Testis (tissue), 3 donors: ENCODE results near the gene TMEM272. TPM values are rescaled to one million over a fixed set of nuclear protein-coding genes. Genes with fewer than 3 reads are reported as not detected.
A peak's percentile ranks its signal among the peaks of the same experiment; 100 is the strongest.
"Not testable (repeated sequence)": the region's sequence is repeated elsewhere in the genome, so short reads cannot be mapped to it uniquely, and the experiment has no call there.

Source experiments
- DNase-seq: peaks from one replicate; pipeline ENCODE4 v3.0.0-alpha.2; 2019
- H3K27ac ChIP-seq, 2 donors: fragments of 200-600 bp; sonication (generic); one replicate each; pipeline ENCODE4 v1.5.1; 2019
- H3K27me3 ChIP-seq: fragments of 200-600 bp; sonication (generic); one replicate; pipeline ENCODE4 v1.5.1; 2019
- H3K36me3 ChIP-seq: fragments of 200-600 bp; sonication (generic); one replicate; pipeline ENCODE4 v1.5.1; 2017; ENCODE audit warnings: low read depth; ENCODE audit errors: missing control alignments
- H3K4me1 ChIP-seq: fragments of 200-600 bp; sonication (generic); one replicate; pipeline ENCODE4 v1.5.1; 2019
- H3K4me3 ChIP-seq, 2 donors: fragments of 200-600 bp; sonication (generic); one replicate each; pipeline ENCODE4 v1.5.1; 2017 to 2019
- H3K9me3 ChIP-seq: fragments of 200-600 bp; sonication (generic); one replicate; pipeline ENCODE4 v1.5.1; 2017
- POLR2A ChIP-seq: fragments of 450-650 bp; IDR thresholded peaks from one replicate; pipeline ENCODE4 v1.6.1; 2017; ENCODE audit warnings: antibody characterized with exemption, mild to moderate bottlenecking, moderate library complexity
- WGBS, 2 donors: methylation state at CpG; one replicate each; pipeline ENCODE4 v1.1.5; 2018; 5-methylcytosine and 5-hydroxymethylcytosine counted together
- intact Hi-C: fragments of 100-400 bp; cut with DNase I; formaldehyde crosslinking; loops from one replicate; pipeline ENCODE4 v1.15.1; 2023; ENCODE audit warnings: low total_unique reads
- polyA plus RNA-seq: library from polyadenylated mRNA; stranded (reverse); fragments of 350-450 nt; fragmentation: Illumina TruSeq; extraction: RNeasy Lipid Tissue Mini Kit (QIAGEN cat#74804); gene quantifications from one replicate; pipeline ENCODE4 v1.2.3, GENCODE V29; 2014; ENCODE audit warnings: low read depth, low replicate concordance; ENCODE audit not compliant: insufficient read depth
- total RNA-seq, 2 donors: library from RNA; depleted of rRNA; stranded (reverse); fragments of >200 nt; gene quantifications; one replicate each; pipeline ENCODE4 v1.2.3, GENCODE V29; 2016
- TF ChIP-seq, protein P1 (sequence below), 3 experiments: fragments of 450-650 bp in 2 of 3; fragments of 200-600 bp in 1 of 3; sonication (generic) in 1 of 3; IDR thresholded peaks; one replicate each; pipeline ENCODE4 v1.5.1; 2016 to 2019; ENCODE audit warnings: antibody characterized with exemption in 3 of 3, mild to moderate bottlenecking in 2 of 3, moderate library complexity in 1 of 3

TMEM272 gene
- total and polyA plus RNA-seq, 3 donors from 2014 or later: 0.50 to 1.9 (median 1.7) TPM

DNA sequence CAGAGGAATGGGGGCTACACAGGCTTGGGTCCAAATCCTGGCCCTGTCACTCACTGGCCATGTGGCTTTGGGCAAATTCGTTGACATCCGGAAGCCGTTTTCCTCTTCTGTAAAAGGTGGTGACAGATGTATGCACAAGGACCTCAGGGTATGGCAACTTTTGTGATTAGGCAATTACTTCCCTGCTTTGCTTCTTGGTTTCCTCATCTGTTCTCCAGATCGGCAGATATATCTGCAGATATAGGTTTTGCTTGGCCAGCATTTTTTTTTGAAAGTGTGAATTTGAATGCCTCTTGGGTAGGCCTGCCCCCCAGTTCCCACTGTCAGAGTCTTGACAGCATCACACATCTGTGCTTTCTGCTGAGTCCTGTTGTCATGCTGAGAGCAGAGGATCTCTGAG is 17.7 kb downstream of the TMEM272 start:
- intact Hi-C loops: no loop called here
- no peak overlapping the region for H3K4me3 ChIP-seq
- no peaks in the 10 kb centered on the region for H3K36me3 ChIP-seq
- TF ChIP-seq POLR2A: no peak
- TF ChIP-seq, protein P1, sequence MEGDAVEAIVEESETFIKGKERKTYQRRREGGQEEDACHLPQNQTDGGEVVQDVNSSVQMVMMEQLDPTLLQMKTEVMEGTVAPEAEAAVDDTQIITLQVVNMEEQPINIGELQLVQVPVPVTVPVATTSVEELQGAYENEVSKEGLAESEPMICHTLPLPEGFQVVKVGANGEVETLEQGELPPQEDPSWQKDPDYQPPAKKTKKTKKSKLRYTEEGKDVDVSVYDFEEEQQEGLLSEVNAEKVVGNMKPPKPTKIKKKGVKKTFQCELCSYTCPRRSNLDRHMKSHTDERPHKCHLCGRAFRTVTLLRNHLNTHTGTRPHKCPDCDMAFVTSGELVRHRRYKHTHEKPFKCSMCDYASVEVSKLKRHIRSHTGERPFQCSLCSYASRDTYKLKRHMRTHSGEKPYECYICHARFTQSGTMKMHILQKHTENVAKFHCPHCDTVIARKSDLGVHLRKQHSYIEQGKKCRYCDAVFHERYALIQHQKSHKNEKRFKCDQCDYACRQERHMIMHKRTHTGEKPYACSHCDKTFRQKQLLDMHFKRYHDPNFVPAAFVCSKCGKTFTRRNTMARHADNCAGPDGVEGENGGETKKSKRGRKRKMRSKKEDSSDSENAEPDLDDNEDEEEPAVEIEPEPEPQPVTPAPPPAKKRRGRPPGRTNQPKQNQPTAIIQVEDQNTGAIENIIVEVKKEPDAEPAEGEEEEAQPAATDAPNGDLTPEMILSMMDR (IDR thresholded peaks at IDR 0.05): no peak
- H3K27me3 ChIP-seq: no peaks in the 10 kb centered on the region
- no peak overlapping the region for H3K27ac ChIP-seq
- peaks cover 10% of the 10 kb centered on the region for H3K4me1 ChIP-seq
- 88 to 93% methylated on average over 4 of the region's 4 CpGs for WGBS, 2 donors
- no peak for DNase-seq
- no peaks in the 10 kb centered on the region for H3K9me3 ChIP-seq

DNA sequence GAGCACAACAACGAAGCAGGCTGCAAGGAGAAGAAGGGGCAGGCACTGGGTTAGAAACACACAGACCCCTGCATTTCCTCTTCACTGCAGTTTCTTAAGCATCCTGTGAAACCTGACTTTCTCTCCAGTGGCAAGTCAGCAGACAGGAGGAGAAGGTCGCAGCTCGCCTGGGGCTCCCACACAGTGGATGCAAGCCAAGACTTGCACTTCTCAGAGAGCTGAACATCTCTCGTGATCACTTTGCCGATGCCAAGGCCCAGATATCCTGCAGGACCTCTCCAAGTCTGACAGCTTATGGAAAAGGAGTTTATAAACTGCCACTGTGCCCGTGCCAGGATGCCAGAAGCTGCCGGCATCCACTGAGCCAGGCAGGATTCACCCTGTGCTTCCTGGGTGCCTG is 18.4 kb downstream of the TMEM272 start:
- 23 to 30% methylated on average over 7 of the region's 7 CpGs for WGBS, 2 donors
- Histone ChIP-seq H3K4me3 (no peak overlapping the region), H3K36me3 (no peaks in the 10 kb centered on the region), H3K27me3 (no peaks in the 10 kb centered on the region), H3K27ac (no peak overlapping the region), H3K9me3 (no peaks in the 10 kb centered on the region), H3K4me1 (peaks cover 10% of the 10 kb centered on the region)
- DNase-seq: peak; percentile 70
- TF ChIP-seq, protein P1 (IDR thresholded peaks at IDR 0.05): no peak
- no peak for TF ChIP-seq POLR2A
- intact Hi-C loops: no loop called here

DNA sequence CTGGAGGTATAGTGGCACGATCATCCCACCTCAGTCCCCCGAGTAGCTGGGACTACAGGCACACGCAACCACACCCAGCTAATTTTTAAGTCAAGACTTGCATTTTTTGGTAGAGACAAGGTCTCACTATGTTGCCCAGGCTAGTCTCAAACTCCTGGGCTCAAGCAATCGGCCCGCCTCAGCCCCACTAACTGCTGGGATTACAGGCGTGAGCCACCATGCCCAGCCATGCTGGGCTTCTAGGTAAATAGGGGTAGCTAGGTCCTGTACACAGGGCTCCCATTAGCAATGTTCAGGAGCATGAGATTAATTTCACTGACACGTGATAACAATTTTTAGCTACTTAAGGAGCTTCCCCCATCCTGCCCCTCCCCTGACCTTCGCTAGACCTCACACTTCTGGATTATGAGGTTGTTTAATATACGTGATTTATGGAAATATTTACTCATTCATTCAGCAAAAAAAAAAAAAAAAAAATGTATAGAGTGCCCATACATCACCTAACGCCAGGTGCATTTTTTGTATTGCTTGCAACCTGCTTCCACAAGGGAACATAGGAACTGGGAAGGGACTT is 19.2 kb downstream of the TMEM272 start:
- Histone ChIP-seq H3K4me3 (no peak overlapping the region), H3K27ac (no peak overlapping the region), H3K4me1 (peaks cover 10% of the 10 kb centered on the region), H3K27me3 (no peaks in the 10 kb centered on the region), H3K9me3 (no peaks in the 10 kb centered on the region), H3K36me3 (no peaks in the 10 kb centered on the region)
- 92 to 94% methylated on average over 9 to 10 of the region's 10 CpGs for WGBS, 2 donors
- DNase-seq: no peak
- TF ChIP-seq, protein P1 (IDR thresholded peaks at IDR 0.05): no peak
- TF ChIP-seq POLR2A: no peak
- intact Hi-C loops: no loop called here

DNA sequence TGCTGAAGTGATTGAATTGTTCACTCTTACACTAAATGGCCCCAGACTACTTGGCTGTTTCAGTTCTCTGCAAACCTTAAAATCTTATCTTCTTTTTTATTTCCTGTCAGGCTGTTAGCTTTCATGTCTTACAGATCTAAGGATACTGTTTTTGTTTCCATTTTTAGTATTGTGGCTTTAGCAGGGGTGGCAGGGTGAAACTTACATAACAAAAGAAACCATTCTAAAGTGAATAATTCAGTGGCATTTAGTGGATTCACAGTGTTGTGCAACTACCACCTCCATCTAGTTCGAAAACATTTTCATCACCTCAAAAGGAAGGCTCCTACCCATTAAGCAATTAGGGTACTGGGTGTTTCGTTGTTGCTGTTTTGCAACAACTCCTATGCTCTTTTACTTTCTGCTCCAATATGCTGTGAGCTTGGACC is 19.8 kb downstream of the TMEM272 start:
- TF ChIP-seq, protein P1 (IDR thresholded peaks at IDR 0.05): no peak
- TF ChIP-seq POLR2A: no peak
- H3K27ac ChIP-seq: no peak overlapping the region
- DNase-seq: no peak
- H3K9me3 ChIP-seq: no peaks in the 10 kb centered on the region
- H3K36me3 ChIP-seq: no peaks in the 10 kb centered on the region
- peaks cover 10% of the 10 kb centered on the region for H3K4me1 ChIP-seq
- intact Hi-C loops: no loop called here
- 69 to 96% methylated on average over 2 of the region's 2 CpGs for WGBS, 2 donors
- H3K4me3 ChIP-seq: no peak overlapping the region
- no peaks in the 10 kb centered on the region for H3K27me3 ChIP-seq

DNA sequence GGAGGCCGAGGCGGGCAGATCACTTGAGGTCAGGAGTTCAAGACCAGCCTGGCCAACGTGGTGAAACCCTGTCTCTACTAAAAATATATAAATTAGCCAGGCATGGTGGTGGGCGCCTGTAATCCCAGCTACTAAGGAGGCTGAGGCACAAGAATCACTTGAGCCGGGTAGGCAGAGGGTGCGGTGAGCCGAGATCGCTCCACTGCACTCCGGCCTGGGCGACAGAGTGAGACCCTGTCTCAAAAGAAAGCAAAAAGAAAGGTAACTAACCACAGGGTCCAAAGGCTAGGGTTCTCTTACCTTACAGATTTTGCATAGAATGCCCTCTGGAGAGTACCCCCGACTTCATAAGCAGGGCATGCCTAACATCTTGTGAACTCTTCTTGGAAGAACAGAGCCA is 20.3 kb downstream of the TMEM272 start:
- DNase-seq, H3K27me3 ChIP-seq, H3K27ac ChIP-seq, intact Hi-C loops, H3K36me3 ChIP-seq, H3K9me3 ChIP-seq, H3K4me3 ChIP-seq: not testable (repeated sequence)
- H3K4me1 ChIP-seq: peaks cover 10% of the 10 kb centered on the region
- 87 to 93% methylated on average over 11 of the region's 11 CpGs for WGBS, 2 donors
